Measurements from ENCODE around the gene FOXN4. TPM values are rescaled to one million over a fixed set of nuclear protein-coding genes. Genes with fewer than 3 reads are reported as not detected.
A peak's percentile ranks its signal among the peaks of the same experiment; 100 is the strongest.

FOXN4 gene
- total RNA-seq, result not detected
- under 1 TPM in 1 of 3 donors, not detected in 2; 0.05 TPM for polyA plus RNA-seq
- long read RNA-seq, donor 1, result 0 reads
- long read RNA-seq, donor 2, result 0 reads

GRCh38 chr12:109308534-109309380 is at the start of gene FOXN4:
Gene FOXN4 (minus strand): TSS chr12:109309284. CDS start chr12:109308321, 963 bp downstream.
- Histone ChIP-seq H3K27ac (no peak within 1 kb of the TSS), H3K27me3 (replicated peaks in 1 of 7) (peaks cover 4 to 99% (median 45%) of the 10 kb centered on the region in 7 donors), H3K36me3 (no peaks in the 10 kb centered on the region), H3K4me3 (peak within 1 kb of the TSS; percentile 13 to 71 (median 34)), H3K4me1 (peaks cover 11 to 21% (median 17%) of the 10 kb centered on the region in 6 donors), H3K9me3 (no peaks in the 10 kb centered on the region)
- no peak for DNase-seq
- intact Hi-C loops (cut with DNase I; ENCODE audit: low total_unique reads), result no loop called here
- TF ChIP-seq POLR2AphosphoS5 (IDR thresholded peaks at IDR 0.05), result no peak
- TF ChIP-seq, protein P1, sequence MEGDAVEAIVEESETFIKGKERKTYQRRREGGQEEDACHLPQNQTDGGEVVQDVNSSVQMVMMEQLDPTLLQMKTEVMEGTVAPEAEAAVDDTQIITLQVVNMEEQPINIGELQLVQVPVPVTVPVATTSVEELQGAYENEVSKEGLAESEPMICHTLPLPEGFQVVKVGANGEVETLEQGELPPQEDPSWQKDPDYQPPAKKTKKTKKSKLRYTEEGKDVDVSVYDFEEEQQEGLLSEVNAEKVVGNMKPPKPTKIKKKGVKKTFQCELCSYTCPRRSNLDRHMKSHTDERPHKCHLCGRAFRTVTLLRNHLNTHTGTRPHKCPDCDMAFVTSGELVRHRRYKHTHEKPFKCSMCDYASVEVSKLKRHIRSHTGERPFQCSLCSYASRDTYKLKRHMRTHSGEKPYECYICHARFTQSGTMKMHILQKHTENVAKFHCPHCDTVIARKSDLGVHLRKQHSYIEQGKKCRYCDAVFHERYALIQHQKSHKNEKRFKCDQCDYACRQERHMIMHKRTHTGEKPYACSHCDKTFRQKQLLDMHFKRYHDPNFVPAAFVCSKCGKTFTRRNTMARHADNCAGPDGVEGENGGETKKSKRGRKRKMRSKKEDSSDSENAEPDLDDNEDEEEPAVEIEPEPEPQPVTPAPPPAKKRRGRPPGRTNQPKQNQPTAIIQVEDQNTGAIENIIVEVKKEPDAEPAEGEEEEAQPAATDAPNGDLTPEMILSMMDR (IDR thresholded peaks at IDR 0.05 in 8 of 11, conservative IDR thresholded peaks at IDR 0.05 in 3 of 11), result no peak
- no peak for TF ChIP-seq POLR2A (IDR thresholded peaks at IDR 0.05)
- WGBS, 5 donors, result 7 to 16% (median 9%) methylated on average over 19 to 43 of the region's 43 CpGs

GRCh38 chr12:109358154-109358869 is 49.2 kb upstream of the FOXN4 start:
- TF ChIP-seq, protein P1 (IDR thresholded peaks at IDR 0.05 in 8 of 11, conservative IDR thresholded peaks at IDR 0.05 in 3 of 11), result no peak
- TF ChIP-seq POLR2A (IDR thresholded peaks at IDR 0.05) (no peak), POLR2AphosphoS5 (IDR thresholded peaks at IDR 0.05) (no peak)
- no peak for DNase-seq
- Histone ChIP-seq H3K27ac (peak overlapping the region in 2 of 8 donors; percentile 16 to 45), H3K4me1 (no peaks in the 10 kb centered on the region), H3K4me3 (peak overlapping the region in 1 of 8 donors; percentile 35), H3K27me3 (replicated peaks in 1 of 7) (peaks cover 0 to 33% (median 0%) of the 10 kb centered on the region in 7 donors), H3K9me3 (no peaks in the 10 kb centered on the region), H3K36me3 (no peaks in the 10 kb centered on the region)
- intact Hi-C loops (cut with DNase I; ENCODE audit: low total_unique reads), result no loop called here
- WGBS, 5 donors, result 51 to 64% (median 56%) methylated on average over 10 of the region's 10 CpGs

- WGBS, 5 donors, result 26 to 59% (median 38%) methylated on average over 2 of the region's 2 CpGs
- TF ChIP-seq, protein P1 (IDR thresholded peaks at IDR 0.05 in 8 of 11, conservative IDR thresholded peaks at IDR 0.05 in 3 of 11), result no peak
- TF ChIP-seq POLR2AphosphoS5 (IDR thresholded peaks at IDR 0.05), result no peak
- TF ChIP-seq POLR2A (IDR thresholded peaks at IDR 0.05), result no peak
- no peak for DNase-seq
- Histone ChIP-seq H3K4me1 (no peaks in the 10 kb centered on the region), H3K27ac (no peak overlapping the region), H3K36me3 (no peaks in the 10 kb centered on the region), H3K27me3 (replicated peaks in 1 of 7) (peaks cover 0 to 33% (median 0%) of the 10 kb centered on the region in 7 donors), H3K4me3 (no peak overlapping the region), H3K9me3 (no peaks in the 10 kb centered on the region)
- intact Hi-C loops (cut with DNase I; ENCODE audit: low total_unique reads), result no loop called here
Observed at GRCh38 chr12:109357032-109357431, 47.9 kb upstream of the FOXN4 start.

Data from spleen (tissue), 13 donors.